T-helper 2 cell treated with Interferon-gamma antibody and Interleukin-4, amounts not matched to agents 5 μg/mL and 100 μg/mL, for 36 hours (primary cell): ENCODE measurements around the gene PER2.
"Not testable (repeated sequence)": the region's sequence is repeated elsewhere in the genome, so short reads cannot be mapped to it uniquely, and the experiment has no call there.

Experiments
- DNase-seq: peaks from one replicate; pipeline ENCODE4 v3.0.0; 2021; ENCODE audit warnings: low spot score
- H3K27ac Mint-ChIP-seq: one replicate; pipeline ENCODE4 v1.8.0; 2021; ENCODE audit warnings: mild to moderate bottlenecking, mixed read lengths
- H3K27me3 Mint-ChIP-seq: one replicate; pipeline ENCODE4 v1.8.0; 2021; ENCODE audit warnings: low read depth, mixed read lengths
- H3K36me3 Mint-ChIP-seq: one replicate; pipeline ENCODE4 v1.8.0; 2021; ENCODE audit warnings: low read depth, mixed read lengths
- H3K4me1 Mint-ChIP-seq: one replicate; pipeline ENCODE4 v1.8.0; 2021; ENCODE audit warnings: low read depth, mixed read lengths
- H3K4me3 Mint-ChIP-seq: one replicate; pipeline ENCODE4 v1.8.0; 2022; ENCODE audit warnings: mild to moderate bottlenecking, moderate library complexity, mixed read lengths
- H3K9me3 Mint-ChIP-seq: one replicate; pipeline ENCODE4 v1.8.0; 2021; ENCODE audit warnings: mixed read lengths

Gene PER2

DNA sequence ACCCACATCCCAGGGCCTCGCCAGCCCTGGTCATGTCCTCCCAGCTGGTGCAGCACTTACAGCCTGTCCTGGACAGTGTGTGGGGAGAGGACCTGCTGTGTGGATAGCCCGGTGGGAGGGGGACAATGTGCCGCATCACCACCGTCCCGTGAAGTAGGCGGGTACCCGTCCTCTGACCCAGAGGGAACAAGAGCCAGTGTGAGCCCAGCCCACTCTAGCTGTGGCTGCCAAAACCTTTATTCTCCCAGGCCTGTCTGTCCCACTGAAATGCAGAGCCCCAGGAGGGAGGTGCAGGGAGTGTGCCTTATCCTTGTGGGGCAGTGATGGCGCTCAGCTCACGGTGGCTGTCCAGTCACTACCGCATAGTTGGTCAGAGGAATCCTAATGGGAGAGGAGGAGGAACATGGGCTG lies 33.6 kb upstream of the PER2 start:
- Mint-ChIP-seq H3K9me3 (no peaks in the 10 kb centered on the region), H3K27ac (peak overlapping the region; percentile 13), H3K27me3 (peaks cover 13% of the 10 kb centered on the region), H3K4me1 (peaks cover 11% of the 10 kb centered on the region), H3K4me3 (peak overlapping the region; percentile 77), H3K36me3 (no peaks in the 10 kb centered on the region)
- no peak for DNase-seq

DNA sequence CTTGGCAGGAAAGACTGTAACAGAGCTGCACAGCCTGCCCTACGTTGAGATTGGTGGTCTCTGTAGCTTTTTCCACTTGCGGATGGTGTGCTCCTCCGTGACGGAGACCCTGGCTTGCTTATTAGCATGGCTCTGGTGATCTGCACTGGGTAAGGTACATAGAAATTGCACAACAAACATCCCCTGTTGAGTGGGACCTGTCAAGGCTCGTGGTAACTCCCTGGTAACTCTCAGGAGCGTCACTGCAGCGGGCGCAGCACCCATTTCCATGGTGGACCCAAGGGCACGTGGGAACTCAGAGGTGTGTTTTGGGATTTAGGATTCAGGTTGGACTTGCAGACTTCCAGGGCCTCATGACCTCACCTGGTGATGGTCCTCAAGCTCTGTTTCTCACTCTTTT lies 33.1 kb upstream of the PER2 start:
- no peaks in the 10 kb centered on the region for H3K9me3 Mint-ChIP-seq
- H3K27me3 Mint-ChIP-seq: peaks cover 13% of the 10 kb centered on the region
- H3K4me3 Mint-ChIP-seq: peak overlapping the region; percentile 77
- peaks cover 11% of the 10 kb centered on the region for H3K4me1 Mint-ChIP-seq
- DNase-seq: no peak
- no peaks in the 10 kb centered on the region for H3K36me3 Mint-ChIP-seq
- no peak overlapping the region for H3K27ac Mint-ChIP-seq

GRCh38 chr2:238320648-238321281 lies 32.4 kb upstream of the PER2 start:
- Mint-ChIP-seq H3K9me3 (no peaks in the 10 kb centered on the region), H3K36me3 (no peaks in the 10 kb centered on the region), H3K27ac (no peak overlapping the region), H3K4me1 (peaks cover 11% of the 10 kb centered on the region), H3K27me3 (peaks cover 13% of the 10 kb centered on the region), H3K4me3 (peak overlapping the region; percentile 77)
- no peak for DNase-seq

DNA sequence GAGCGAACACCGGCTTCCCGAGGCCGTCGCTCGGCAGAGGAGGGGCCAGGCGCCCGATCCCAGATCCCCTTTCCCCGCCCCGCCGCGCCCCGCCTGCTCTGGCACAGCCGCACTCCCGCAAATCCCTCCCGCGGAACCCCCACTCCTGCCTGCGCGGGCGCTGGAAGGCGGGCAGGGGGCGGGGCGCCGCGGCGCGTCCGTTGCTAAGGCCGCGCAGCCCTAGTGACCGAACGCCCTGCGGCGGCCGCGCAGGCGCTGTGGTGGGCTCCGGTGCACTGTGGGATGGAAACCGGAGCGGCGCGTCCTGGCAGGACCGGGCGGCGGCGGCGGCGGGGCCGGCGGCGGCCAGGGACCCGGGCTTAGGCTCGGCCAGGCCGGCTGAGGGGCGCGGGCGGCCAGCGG lies 31.8 kb upstream of the PER2 start, which contains the start of gene TRAF3IP1:
Gene TRAF3IP1, plus strand, starts transcription at position 273 of the 402 bp plus-strand sequence. CDS start 145 bp downstream, outside the sequence.
- peaks cover 11% of the 10 kb centered on the region for H3K4me1 Mint-ChIP-seq
- no peaks in the 10 kb centered on the region for H3K9me3 Mint-ChIP-seq
- H3K36me3 Mint-ChIP-seq: no peaks in the 10 kb centered on the region
- peak; percentile 87 for DNase-seq
- no peak within 1 kb of the TSS for H3K27ac Mint-ChIP-seq
- peaks cover 13% of the 10 kb centered on the region for H3K27me3 Mint-ChIP-seq
- H3K4me3 Mint-ChIP-seq: peak within 1 kb of the TSS; percentile 77

GRCh38 chr2:238315031-238315595 lies 26.7 kb upstream of the PER2 start:
- H3K27ac Mint-ChIP-seq: no peak overlapping the region
- H3K4me1 Mint-ChIP-seq: peaks cover 3% of the 10 kb centered on the region
- H3K27me3 Mint-ChIP-seq: peaks cover 13% of the 10 kb centered on the region
- no peak for DNase-seq
- H3K36me3 Mint-ChIP-seq: no peaks in the 10 kb centered on the region
- no peak overlapping the region for H3K4me3 Mint-ChIP-seq
- H3K9me3 Mint-ChIP-seq: no peaks in the 10 kb centered on the region

- Mint-ChIP-seq H3K27me3 (peaks cover 10% of the 10 kb centered on the region), H3K27ac (no peak overlapping the region), H3K4me3 (no peak overlapping the region), H3K9me3 (no peaks in the 10 kb centered on the region), H3K4me1 (peaks cover under 1% of the 10 kb centered on the region), H3K36me3 (no peaks in the 10 kb centered on the region)
- DNase-seq: no peak
Observed at GRCh38 chr2:238314576-238314975, 26.2 kb upstream of the PER2 start.

- Mint-ChIP-seq H3K36me3 (no peaks in the 10 kb centered on the region), H3K4me3 (no peak overlapping the region), H3K9me3 (no peaks in the 10 kb centered on the region), H3K27ac (no peak overlapping the region), H3K27me3 (peaks cover 10% of the 10 kb centered on the region), H3K4me1 (no peaks in the 10 kb centered on the region)
- no peak for DNase-seq
Observed at GRCh38 chr2:238313991-238314350, 25.6 kb upstream of the PER2 start.

DNA sequence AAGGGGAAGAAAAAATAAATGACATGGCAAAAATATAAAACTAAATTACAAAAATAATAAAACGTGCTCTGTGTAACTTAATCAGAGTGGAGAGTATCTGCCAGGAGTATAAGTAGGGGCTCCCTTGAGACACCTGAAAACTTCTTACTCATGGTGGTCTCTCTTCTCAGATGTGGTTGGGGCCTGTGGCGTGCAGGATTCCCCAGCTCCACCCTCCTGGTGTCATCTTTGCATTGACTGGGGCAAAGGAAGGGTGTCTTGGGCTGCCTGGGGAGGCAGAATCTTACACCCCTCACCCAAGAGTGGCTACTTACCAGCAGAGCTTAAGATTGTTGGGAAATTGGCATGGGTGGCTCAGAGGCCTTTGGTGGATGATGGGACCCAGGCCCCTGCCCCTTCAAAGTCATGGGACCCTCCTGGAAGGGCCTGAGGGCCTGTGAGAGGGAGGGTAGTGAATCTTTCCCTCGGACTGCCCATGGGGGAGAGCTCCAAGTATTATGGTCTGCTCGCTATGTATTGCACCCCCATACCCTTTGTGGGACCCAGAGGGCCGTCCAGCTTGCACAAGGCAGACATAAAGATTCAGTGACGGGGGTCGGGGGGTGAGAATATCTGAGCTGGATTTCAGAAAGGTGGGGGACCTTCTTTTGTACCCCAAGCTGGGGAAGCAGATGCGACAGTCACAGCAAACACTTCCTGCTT lies 25.0 kb upstream of the PER2 start:
- Mint-ChIP-seq H3K4me1 (no peaks in the 10 kb centered on the region), H3K9me3 (no peaks in the 10 kb centered on the region), H3K4me3 (no peak overlapping the region), H3K27me3 (peaks cover 12% of the 10 kb centered on the region), H3K36me3 (no peaks in the 10 kb centered on the region), H3K27ac (no peak overlapping the region)
- no peak for DNase-seq

GRCh38 chr2:238310721-238311120 lies 22.3 kb upstream of the PER2 start:
- not testable (repeated sequence) for H3K27ac Mint-ChIP-seq, DNase-seq, H3K27me3 Mint-ChIP-seq, H3K36me3 Mint-ChIP-seq, H3K4me3 Mint-ChIP-seq, H3K4me1 Mint-ChIP-seq, H3K9me3 Mint-ChIP-seq

GRCh38 chr2:238308177-238308576 lies 19.8 kb upstream of the PER2 start:
- Mint-ChIP-seq H3K27ac (no peak overlapping the region), H3K4me1 (no peaks in the 10 kb centered on the region), H3K27me3 (peaks cover 2% of the 10 kb centered on the region), H3K36me3 (no peaks in the 10 kb centered on the region), H3K9me3 (no peaks in the 10 kb centered on the region), H3K4me3 (no peak overlapping the region)
- no peak for DNase-seq

GRCh38 chr2:238306672-238306998 lies 18.2 kb upstream of the PER2 start:
- Mint-ChIP-seq H3K4me3 (no peak overlapping the region), H3K27ac (no peak overlapping the region), H3K4me1 (no peaks in the 10 kb centered on the region), H3K27me3 (peaks cover 5% of the 10 kb centered on the region), H3K36me3 (no peaks in the 10 kb centered on the region), H3K9me3 (no peaks in the 10 kb centered on the region)
- no peak for DNase-seq

DNA sequence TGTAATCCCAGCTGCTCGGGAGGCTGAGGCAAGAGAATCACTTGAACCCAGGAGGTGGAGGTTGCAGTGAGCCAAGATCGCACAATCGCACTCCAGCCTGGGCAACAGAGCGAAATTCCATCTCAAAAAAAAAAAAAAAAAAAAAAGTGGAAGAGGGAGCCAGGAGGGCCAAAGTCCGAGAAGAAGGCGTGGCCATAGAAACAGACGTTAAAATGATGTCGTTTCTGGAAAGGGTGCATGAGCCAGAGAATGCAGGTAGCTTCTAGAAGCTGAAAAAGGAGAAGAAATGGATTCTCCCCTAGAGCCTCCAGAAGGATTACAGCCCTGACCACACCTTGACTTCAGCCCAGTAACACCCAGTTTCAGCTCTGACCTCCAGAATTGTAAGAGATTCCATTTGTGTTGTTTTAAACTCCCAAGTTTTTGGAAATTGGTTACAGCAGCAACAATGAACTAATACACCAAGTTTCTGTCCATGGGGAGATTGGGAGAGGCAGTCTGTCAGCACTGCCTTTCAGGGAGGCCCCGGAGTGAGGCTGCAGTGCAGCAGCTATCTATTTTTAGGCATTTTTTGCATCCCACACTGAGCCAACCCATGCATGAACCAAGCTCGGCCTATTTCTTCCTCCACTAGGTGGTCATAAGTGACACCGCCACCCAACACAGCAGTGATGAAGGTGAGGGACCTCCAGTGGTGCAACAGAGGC lies 17.7 kb upstream of the PER2 start:
- H3K4me1 Mint-ChIP-seq: no peaks in the 10 kb centered on the region
- H3K9me3 Mint-ChIP-seq: no peaks in the 10 kb centered on the region
- no peak overlapping the region for H3K27ac Mint-ChIP-seq
- DNase-seq: no peak
- H3K4me3 Mint-ChIP-seq: no peak overlapping the region
- H3K27me3 Mint-ChIP-seq: peaks cover 5% of the 10 kb centered on the region
- no peaks in the 10 kb centered on the region for H3K36me3 Mint-ChIP-seq

DNA sequence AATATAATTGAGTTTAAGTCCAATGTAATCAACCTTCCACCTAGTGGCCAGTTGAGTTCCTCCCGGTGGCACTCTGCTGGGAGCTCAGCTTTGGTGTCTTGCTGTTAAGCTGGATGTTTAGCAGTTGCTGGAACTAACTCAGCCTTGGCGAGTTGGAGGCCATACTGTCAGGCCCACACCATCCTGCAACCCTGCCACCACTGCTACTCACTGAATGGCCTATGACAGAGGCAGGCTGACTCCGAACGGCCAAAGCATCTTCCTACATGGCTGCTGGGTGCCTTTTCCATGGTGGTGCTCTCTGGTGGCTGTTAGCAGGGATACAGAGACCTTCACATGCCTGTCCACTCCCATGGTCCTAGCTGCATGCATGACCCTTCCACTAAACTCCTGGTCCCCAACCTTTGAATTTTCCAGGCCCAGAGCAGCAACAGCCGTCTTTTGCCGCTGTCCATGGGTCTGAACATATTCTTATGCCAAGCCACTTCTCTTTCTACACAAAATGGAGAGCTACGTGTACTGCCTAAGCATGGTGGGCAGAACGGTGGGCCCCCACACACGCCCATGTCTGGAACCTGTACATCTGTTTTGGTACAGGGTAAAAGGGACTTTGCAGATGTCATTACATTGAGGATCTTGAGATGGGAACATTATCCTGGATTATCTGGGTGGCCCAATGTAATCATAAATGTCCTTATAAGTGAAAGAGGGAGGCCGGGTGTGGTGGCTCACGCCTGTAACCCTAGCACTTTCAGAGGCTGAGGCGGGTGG lies 16.9 kb upstream of the PER2 start:
- no peak overlapping the region for H3K4me3 Mint-ChIP-seq
- no peak for DNase-seq
- H3K9me3 Mint-ChIP-seq: no peaks in the 10 kb centered on the region
- H3K27ac Mint-ChIP-seq: no peak overlapping the region
- H3K36me3 Mint-ChIP-seq: no peaks in the 10 kb centered on the region
- no peaks in the 10 kb centered on the region for H3K4me1 Mint-ChIP-seq
- H3K27me3 Mint-ChIP-seq: peaks cover 5% of the 10 kb centered on the region

DNA sequence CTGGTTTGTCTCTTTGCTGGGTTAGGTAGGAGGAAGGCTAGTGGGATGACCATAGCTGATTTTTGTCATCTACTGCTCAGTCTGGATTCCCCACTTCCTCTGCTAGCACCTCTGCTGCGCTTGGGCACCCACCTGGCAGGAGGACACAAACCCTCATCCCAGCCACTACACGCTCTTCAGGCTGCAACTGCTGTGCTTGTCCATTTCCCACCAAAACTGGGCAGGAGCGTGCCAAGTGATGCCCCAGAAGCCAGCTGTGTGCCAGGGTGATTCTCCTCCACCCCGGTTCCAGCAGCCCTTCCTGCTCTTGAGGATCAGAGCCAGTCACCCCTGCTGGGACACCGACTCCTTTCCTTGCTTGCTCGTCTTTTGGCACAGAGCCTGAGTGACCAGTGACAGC lies 15.7 kb upstream of the PER2 start:
- H3K27ac Mint-ChIP-seq: no peak overlapping the region
- no peaks in the 10 kb centered on the region for H3K9me3 Mint-ChIP-seq
- H3K36me3 Mint-ChIP-seq: no peaks in the 10 kb centered on the region
- no peaks in the 10 kb centered on the region for H3K4me1 Mint-ChIP-seq
- H3K27me3 Mint-ChIP-seq: peaks cover 8% of the 10 kb centered on the region
- no peak for DNase-seq
- H3K4me3 Mint-ChIP-seq: no peak overlapping the region
